Suprapubic skin (tissue), 4 donors: ENCODE measurements around the gene BMPER. TPM values are rescaled to one million over a fixed set of nuclear protein-coding genes. Genes with fewer than 3 reads are reported as not detected.

ENCODE experiments used
- DNase-seq, 2 donors: peaks; one replicate each; pipeline ENCODE4 v3.0.0-alpha.2; 2019; ENCODE audit warnings: low spot score in 2 of 2
- H3K27ac ChIP-seq: fragments of 200-600 bp; sonication (generic); one replicate; pipeline ENCODE4 v1.5.1; 2019
- H3K27me3 ChIP-seq: fragments of 200-600 bp; sonication (generic); one replicate; pipeline ENCODE4 v1.5.1; 2019
- H3K36me3 ChIP-seq: fragments of 200-600 bp; sonication (generic); one replicate; pipeline ENCODE4 v1.5.1; 2019
- H3K4me1 ChIP-seq: fragments of 200-600 bp; sonication (generic); one replicate; pipeline ENCODE4 v1.5.1; 2019
- H3K4me3 ChIP-seq: fragments of 200-600 bp; sonication (generic); one replicate; pipeline ENCODE4 v1.5.1; 2019; ENCODE audit warnings: mild to moderate bottlenecking
- H3K9me3 ChIP-seq: fragments of 200-600 bp; sonication (generic); one replicate; pipeline ENCODE4 v1.5.1; 2019
- CTCF ChIP-seq, 2 donors: fragments of 200-600 bp in 1 of 2; fragments of 450-650 bp in 1 of 2; sonication (generic) in 1 of 2; IDR thresholded peaks; one replicate each; pipeline ENCODE4 v1.5.1; 2016 to 2019; ENCODE audit warnings: antibody characterized with exemption in 2 of 2, mild to moderate bottlenecking in 1 of 2, moderate library complexity in 1 of 2
- EP300 ChIP-seq: sonication (generic); formaldehyde crosslinking; IDR thresholded peaks from one replicate; pipeline ENCODE4 v1.6.1; 2017; ENCODE audit warnings: antibody characterized with exemption
- POLR2A ChIP-seq, 2 donors: fragments of 450-650 bp; IDR thresholded peaks; one replicate each; pipeline ENCODE4 v1.6.1; 2017; ENCODE audit warnings: antibody characterized with exemption in 2 of 2, mild to moderate bottlenecking in 2 of 2, moderate library complexity in 2 of 2
- POLR2AphosphoS5 ChIP-seq, 3 donors: sonication (generic); formaldehyde crosslinking; IDR thresholded peaks; one replicate each; pipeline ENCODE4 v1.6.1; 2017; ENCODE audit warnings: antibody characterized with exemption in 3 of 3
- WGBS: methylation state at CpG from one replicate; pipeline ENCODE4 v1.1.5; 2018; 5-methylcytosine and 5-hydroxymethylcytosine counted together
- total RNA-seq, 4 donors: library from RNA; depleted of rRNA; stranded (reverse); fragments of >200 nt; gene quantifications; one replicate each; pipeline ENCODE4 v1.1.0, GENCODE V29; 2016

BMPER gene
- total RNA-seq, 4 donors from 2014 or later = 0.52 to 7.2 (median 1.2) TPM

DNA sequence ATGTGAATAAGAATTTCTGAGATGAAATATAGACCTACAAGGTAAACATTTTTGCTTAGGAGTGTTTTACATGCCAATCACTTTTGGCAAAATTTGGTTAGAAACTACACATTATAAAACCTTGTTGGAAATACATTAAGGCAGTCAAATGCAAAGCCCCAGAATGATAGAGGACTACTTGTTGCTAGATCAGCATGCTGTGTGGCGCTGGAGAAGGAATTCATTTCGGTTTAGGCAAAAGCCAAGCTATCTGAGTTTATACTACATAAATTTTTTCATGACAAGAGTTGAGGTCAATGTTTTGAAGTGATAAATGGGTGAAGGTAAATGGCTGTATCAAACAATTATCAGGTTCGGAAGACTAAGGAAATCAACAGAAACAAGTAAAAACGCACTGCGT lies 2.3 kb downstream of the BMPER start:
- WGBS = 95% methylated on average over 5 of the region's 5 CpGs
- Histone ChIP-seq H3K27me3 (peaks cover 37% of the 10 kb centered on the region), H3K4me3 (no peak overlapping the region), H3K4me1 (peaks cover 23% of the 10 kb centered on the region), H3K27ac (no peak overlapping the region), H3K36me3 (no peaks in the 10 kb centered on the region), H3K9me3 (no peaks in the 10 kb centered on the region)
- no peak for TF ChIP-seq CTCF (IDR thresholded peaks at IDR 0.05)
- DNase-seq = no peak

DNA sequence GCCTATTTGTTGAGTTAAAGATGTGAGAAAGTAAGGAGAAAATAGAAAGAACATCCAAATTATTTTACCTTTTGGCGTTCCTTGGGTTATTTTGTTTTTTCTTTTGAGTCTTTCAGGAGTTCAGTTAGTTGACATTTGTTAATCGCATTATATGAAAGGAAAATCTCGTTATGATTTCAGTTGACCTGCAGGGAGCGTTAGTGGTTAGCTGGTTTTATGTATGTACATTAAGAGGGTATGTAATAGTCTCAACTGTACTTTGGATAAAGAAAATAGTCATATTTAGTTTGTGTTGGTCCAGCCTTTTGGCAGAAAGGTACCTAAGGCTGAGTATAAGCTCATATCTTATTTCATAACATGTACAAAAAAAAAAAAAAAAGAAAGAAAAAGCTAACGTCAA lies 4.0 kb downstream of the BMPER start:
- Histone ChIP-seq H3K27ac (no peak overlapping the region), H3K9me3 (no peaks in the 10 kb centered on the region), H3K4me3 (no peak overlapping the region), H3K4me1 (peaks cover 15% of the 10 kb centered on the region), H3K27me3 (peaks cover 33% of the 10 kb centered on the region), H3K36me3 (no peaks in the 10 kb centered on the region)
- WGBS = 81% methylated on average over 5 of the region's 5 CpGs
- TF ChIP-seq POLR2AphosphoS5 (IDR thresholded peaks at IDR 0.05) (no peak), POLR2A (IDR thresholded peaks at IDR 0.05) (no peak), CTCF (IDR thresholded peaks at IDR 0.05) (no peak), EP300 (no peak)
- no peak for DNase-seq

GRCh38 chr7:33909755-33910154 lies 4.4 kb downstream of the BMPER start:
- Histone ChIP-seq H3K9me3 (no peaks in the 10 kb centered on the region), H3K27me3 (peaks cover 29% of the 10 kb centered on the region), H3K4me1 (peaks cover 11% of the 10 kb centered on the region), H3K27ac (no peak overlapping the region), H3K4me3 (no peak overlapping the region), H3K36me3 (no peaks in the 10 kb centered on the region)
- TF ChIP-seq EP300 (no peak), POLR2A (IDR thresholded peaks at IDR 0.05) (no peak), CTCF (IDR thresholded peaks at IDR 0.05) (no peak), POLR2AphosphoS5 (IDR thresholded peaks at IDR 0.05) (no peak)
- WGBS = 49% methylated on average over 2 of the region's 2 CpGs
- no peak for DNase-seq

DNA sequence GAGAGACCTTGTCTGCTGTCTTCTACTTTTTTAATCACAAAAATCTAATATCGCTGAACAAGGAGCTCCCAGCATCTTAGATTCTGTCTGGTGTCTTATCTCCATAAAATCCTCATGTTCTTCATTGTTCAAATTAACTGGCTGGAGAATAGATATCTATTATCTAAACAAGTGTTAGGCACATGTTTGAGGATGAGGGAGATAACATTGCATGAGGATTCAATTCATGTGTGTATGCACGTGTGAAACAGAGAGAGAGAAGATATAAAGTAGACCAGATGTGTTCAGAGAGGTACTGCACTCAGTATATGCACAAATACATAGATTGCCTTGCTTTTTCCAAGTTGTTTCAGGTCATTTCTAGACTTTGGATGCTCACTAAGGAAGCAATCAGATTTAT lies 5.4 kb downstream of the BMPER start:
- Histone ChIP-seq H3K4me3 (no peak overlapping the region), H3K4me1 (peaks cover under 1% of the 10 kb centered on the region), H3K9me3 (no peaks in the 10 kb centered on the region), H3K27ac (no peak overlapping the region), H3K36me3 (no peaks in the 10 kb centered on the region), H3K27me3 (peaks cover 19% of the 10 kb centered on the region)
- TF ChIP-seq CTCF (IDR thresholded peaks at IDR 0.05) = no peak
- no peak for TF ChIP-seq POLR2AphosphoS5 (IDR thresholded peaks at IDR 0.05)
- TF ChIP-seq POLR2A (IDR thresholded peaks at IDR 0.05) = no peak
- TF ChIP-seq EP300 = no peak
- WGBS = 88% methylated on average over 2 of the region's 2 CpGs
- no peak for DNase-seq

DNA sequence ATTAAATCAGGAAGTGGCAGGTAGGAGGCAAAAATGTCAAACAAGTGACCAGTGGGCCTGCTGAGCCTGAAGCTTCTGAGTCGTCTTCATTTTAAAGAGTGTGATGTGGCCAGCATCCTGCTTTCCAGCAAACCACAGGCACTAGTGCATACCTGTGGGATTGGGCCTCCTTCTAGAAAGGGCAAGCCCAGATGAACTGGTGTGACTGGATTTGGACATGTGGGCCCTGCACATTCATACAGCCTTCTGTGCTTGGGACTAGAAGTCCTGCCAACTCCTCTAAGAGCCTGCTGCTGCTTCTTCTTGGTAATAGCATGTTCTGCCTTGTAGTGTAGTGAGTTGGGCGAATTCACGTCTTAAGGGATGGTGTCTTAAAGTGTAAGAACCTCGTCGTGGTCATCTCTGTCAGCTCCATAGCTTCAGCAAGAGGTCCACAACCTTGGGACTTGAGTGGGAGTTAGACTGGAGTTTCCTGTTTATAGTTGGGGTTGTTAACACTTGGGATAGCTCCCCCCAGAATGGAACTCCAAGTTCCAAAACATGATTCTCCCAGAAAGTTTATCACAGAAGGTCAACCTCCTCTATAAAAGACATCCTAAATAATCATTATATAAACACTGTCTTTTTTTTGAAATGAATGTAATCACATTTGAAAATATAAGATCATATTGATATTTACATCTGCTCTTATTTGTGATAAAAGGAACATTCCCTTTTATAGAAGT lies 11.2 kb downstream of the BMPER start:
- no peak for DNase-seq
- H3K36me3 ChIP-seq = no peaks in the 10 kb centered on the region
- no peak for TF ChIP-seq POLR2AphosphoS5 (IDR thresholded peaks at IDR 0.05)
- TF ChIP-seq EP300 = no peak
- no peak for TF ChIP-seq POLR2A (IDR thresholded peaks at IDR 0.05)
- TF ChIP-seq CTCF (IDR thresholded peaks at IDR 0.05) = no peak
- H3K27ac ChIP-seq = no peak overlapping the region
- H3K27me3 ChIP-seq = no peaks in the 10 kb centered on the region
- H3K4me1 ChIP-seq = no peaks in the 10 kb centered on the region
- no peak overlapping the region for H3K4me3 ChIP-seq
- H3K9me3 ChIP-seq = no peaks in the 10 kb centered on the region
- WGBS = 86% methylated on average over 4 of the region's 5 CpGs
